ENCODE results near the gene CNRIP1. TPM values are rescaled to one million over a fixed set of nuclear protein-coding genes. Genes with fewer than 3 reads are reported as not detected.

CNRIP1 gene
- total RNA-seq, 1 experiment from 2014 or later: 33.4 TPM

- Histone ChIP-seq H3K27me3 (no peaks in the 10 kb centered on the region), H3K9me3 (no peaks in the 10 kb centered on the region), H3K36me3 (peaks cover 25% of the 10 kb centered on the region), H3K4me3 (peak overlapping the region; percentile 92)
- DNase-seq: no peak
Measured at GRCh38 chr2:68250652-68251186, 69.0 kb downstream of the CNRIP1 start.

GRCh38 chr2:68250196-68250595 lies 69.6 kb downstream of the CNRIP1 start:
- peaks cover 25% of the 10 kb centered on the region for H3K36me3 ChIP-seq
- no peaks in the 10 kb centered on the region for H3K9me3 ChIP-seq
- H3K4me3 ChIP-seq: peak overlapping the region; percentile 92
- DNase-seq: no peak
- H3K27me3 ChIP-seq: no peaks in the 10 kb centered on the region

GRCh38 chr2:68248806-68249205 lies 70.9 kb downstream of the CNRIP1 start:
- Histone ChIP-seq H3K27me3 (no peaks in the 10 kb centered on the region), H3K36me3 (peaks cover 29% of the 10 kb centered on the region), H3K4me3 (no peak overlapping the region), H3K9me3 (no peaks in the 10 kb centered on the region)
- DNase-seq: no peak

GRCh38 chr2:68248361-68248760 lies 71.4 kb downstream of the CNRIP1 start:
- Histone ChIP-seq H3K4me3 (no peak overlapping the region), H3K36me3 (peaks cover 29% of the 10 kb centered on the region), H3K9me3 (no peaks in the 10 kb centered on the region), H3K27me3 (no peaks in the 10 kb centered on the region)
- no peak for DNase-seq

GRCh38 chr2:68246396-68246795 lies 73.4 kb downstream of the CNRIP1 start:
- Histone ChIP-seq H3K27me3 (no peaks in the 10 kb centered on the region), H3K4me3 (no peak overlapping the region), H3K9me3 (no peaks in the 10 kb centered on the region), H3K36me3 (peaks cover 29% of the 10 kb centered on the region)
- DNase-seq: no peak

GRCh38 chr2:68245672-68246071 lies 74.1 kb downstream of the CNRIP1 start:
- no peak for DNase-seq
- Histone ChIP-seq H3K27me3 (no peaks in the 10 kb centered on the region), H3K4me3 (no peak overlapping the region), H3K9me3 (no peaks in the 10 kb centered on the region), H3K36me3 (peaks cover 26% of the 10 kb centered on the region)

GRCh38 chr2:68245066-68245465 lies 74.7 kb downstream of the CNRIP1 start:
- Histone ChIP-seq H3K9me3 (no peaks in the 10 kb centered on the region), H3K27me3 (no peaks in the 10 kb centered on the region), H3K4me3 (no peak overlapping the region), H3K36me3 (peaks cover 24% of the 10 kb centered on the region)
- DNase-seq: no peak

GRCh38 chr2:68244456-68244855 lies 75.3 kb downstream of the CNRIP1 start:
- no peak overlapping the region for H3K4me3 ChIP-seq
- no peaks in the 10 kb centered on the region for H3K27me3 ChIP-seq
- H3K9me3 ChIP-seq: no peaks in the 10 kb centered on the region
- H3K36me3 ChIP-seq: peaks cover 19% of the 10 kb centered on the region
- no peak for DNase-seq

Other genes starting within 250 kb of the CNRIP1 start
- 34.0 and 38.3 TPM in 2 replicates for gene PNO1, start 162.1 kb downstream of the CNRIP1 start, total RNA-seq (2014; rRNA removed; shearing (Covaris generic); ENCODE audit: low replicate concordance)
- 34.3 and 47.5 TPM in 2 replicates for gene PPP3R1, start 67.4 kb downstream of the CNRIP1 start, total RNA-seq (2014; rRNA removed; shearing (Covaris generic); ENCODE audit: low replicate concordance)
- not detected in 2 replicates for gene PLEK, start 45.3 kb upstream of the CNRIP1 start, total RNA-seq (2014; rRNA removed; shearing (Covaris generic); ENCODE audit: low replicate concordance)
- gene FBXO48, start 147.3 kb upstream of the CNRIP1 start, total RNA-seq (2014; rRNA removed; shearing (Covaris generic); ENCODE audit: low replicate concordance): 0.13 TPM in 1 of 2 replicates, not detected in the other
- 0.99 and 2.5 TPM in 2 replicates for gene APLF, start 147.6 kb upstream of the CNRIP1 start, total RNA-seq (2014; rRNA removed; shearing (Covaris generic); ENCODE audit: low replicate concordance)

Measured in MG63 (cell line).